Fibroblast of villous mesenchyme (primary cell): ENCODE data around the gene GPR153. TPM values are rescaled to one million over a fixed set of nuclear protein-coding genes. Genes with fewer than 3 reads are reported as not detected.

ENCODE experiments used
- DNase-seq: peaks from one replicate; pipeline ENCODE4 v3.0.0-alpha.2; 2010; ENCODE audit warnings: low read depth
- H3K4me3 ChIP-seq: 2 replicates; pipeline ENCODE4 v1.5.1; 2011; ENCODE audit warnings: low read depth, mild to moderate bottlenecking, low read length
- total RNA-seq: library from RNA; depleted of rRNA; stranded (reverse); fragments of >200 nt; gene quantifications from 2 replicates; pipeline ENCODE4 v1.2.3, GENCODE V29; 2012
- TF ChIP-seq, protein P1 (sequence below): IDR thresholded peaks from 2 replicates; pipeline ENCODE4 v1.5.1; 2012; ENCODE audit warnings: low read depth, mild to moderate bottlenecking, low read length; ENCODE audit not compliant: insufficient read depth

The GPR153 gene
- total RNA-seq, 1 donor: 5.2 TPM

DNA sequence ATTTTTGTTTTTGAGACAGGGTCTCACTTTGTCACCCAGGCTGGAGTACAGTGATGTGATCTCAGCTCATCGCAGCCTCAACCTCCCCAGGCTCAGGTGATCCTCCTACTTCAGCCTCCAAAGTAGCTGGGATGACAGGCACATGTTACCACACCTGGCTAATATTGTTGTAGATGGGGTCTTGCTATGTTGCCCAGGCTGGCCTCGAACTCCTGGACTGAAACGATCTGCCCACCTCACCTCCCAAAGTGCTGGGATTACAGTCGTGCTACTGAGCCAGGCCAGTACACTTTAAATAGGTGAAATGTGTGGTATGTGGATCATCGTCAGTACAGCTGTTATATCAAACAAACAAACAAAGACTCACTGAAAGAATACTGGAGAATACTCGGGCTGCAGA is 35.0 kb upstream of the GPR153 start:
- TF ChIP-seq, protein P1, sequence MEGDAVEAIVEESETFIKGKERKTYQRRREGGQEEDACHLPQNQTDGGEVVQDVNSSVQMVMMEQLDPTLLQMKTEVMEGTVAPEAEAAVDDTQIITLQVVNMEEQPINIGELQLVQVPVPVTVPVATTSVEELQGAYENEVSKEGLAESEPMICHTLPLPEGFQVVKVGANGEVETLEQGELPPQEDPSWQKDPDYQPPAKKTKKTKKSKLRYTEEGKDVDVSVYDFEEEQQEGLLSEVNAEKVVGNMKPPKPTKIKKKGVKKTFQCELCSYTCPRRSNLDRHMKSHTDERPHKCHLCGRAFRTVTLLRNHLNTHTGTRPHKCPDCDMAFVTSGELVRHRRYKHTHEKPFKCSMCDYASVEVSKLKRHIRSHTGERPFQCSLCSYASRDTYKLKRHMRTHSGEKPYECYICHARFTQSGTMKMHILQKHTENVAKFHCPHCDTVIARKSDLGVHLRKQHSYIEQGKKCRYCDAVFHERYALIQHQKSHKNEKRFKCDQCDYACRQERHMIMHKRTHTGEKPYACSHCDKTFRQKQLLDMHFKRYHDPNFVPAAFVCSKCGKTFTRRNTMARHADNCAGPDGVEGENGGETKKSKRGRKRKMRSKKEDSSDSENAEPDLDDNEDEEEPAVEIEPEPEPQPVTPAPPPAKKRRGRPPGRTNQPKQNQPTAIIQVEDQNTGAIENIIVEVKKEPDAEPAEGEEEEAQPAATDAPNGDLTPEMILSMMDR: no peak

DNA sequence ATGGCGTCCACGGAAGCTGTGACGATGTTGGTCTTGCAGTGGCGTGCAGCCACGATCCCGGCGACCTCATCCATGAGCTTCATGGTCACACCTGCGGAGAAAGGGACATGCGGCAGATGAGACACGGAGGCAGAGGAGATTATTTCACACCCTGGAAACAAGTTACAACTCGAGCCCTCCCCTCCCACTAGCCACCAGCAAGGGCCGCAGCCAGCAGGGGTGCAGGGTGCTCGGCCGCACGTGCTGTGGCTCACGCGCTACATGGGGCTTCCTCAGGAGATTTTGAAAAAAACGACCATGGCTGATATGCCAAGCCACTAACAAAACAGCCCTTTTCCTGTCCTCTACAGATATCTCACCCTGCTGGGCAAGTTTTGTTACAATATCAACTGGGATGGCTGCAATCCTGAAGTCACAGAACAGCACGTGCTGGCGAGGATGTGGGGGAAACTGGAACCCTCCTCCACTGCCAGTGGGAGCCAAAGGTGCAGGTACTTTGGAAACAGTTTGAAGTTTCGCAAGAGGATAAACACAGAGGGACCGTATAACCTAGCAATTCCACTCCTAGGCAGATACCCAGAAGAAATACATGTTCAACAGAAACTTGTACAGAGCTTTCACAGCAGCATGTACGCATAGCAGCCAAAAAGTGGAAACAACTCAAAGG is 34.1 kb upstream of the GPR153 start:
- H3K4me3 ChIP-seq: no peak overlapping the region

More for the DNA sequence above, 35.0 kb upstream of the GPR153 start:
- no peak for DNase-seq
- H3K4me3 ChIP-seq: no peak overlapping the region

DNA sequence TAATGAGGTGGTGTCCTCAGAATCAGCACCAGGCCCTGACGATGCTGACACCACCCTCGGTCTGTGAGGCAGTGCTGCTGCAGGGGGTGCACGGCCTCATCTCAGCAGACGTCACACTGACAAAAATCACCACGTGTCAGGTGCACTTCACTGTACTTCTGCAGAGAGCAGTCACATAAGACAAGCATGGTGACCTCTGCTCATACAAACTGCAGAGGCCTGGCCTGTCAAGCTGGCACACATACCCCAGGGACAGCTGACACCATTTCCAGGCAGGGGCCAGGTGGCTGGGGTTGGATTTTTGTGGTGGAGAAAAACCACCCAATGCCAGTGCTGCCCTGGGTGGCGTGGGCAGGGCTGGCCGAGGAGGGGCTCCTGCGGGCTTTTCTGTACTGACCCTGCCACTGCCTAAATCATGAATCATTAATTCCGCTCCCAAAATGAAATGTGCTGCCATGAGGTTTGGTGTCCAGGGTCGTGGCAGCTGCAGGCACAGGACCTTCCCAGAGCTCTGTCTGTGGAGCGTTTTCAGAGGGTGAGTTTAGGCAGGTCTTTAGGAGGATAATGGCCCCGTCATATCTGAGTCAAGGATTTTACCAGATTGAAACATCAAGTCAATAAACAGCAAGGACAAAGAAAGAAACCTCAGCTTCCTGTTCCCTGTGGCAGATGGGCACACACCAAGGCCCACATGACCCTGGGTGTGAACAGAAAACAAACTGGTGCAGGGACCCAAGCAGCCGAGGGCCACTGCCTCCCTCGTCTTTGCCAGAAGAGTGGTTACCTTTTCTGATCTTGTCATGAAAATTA is 33.4 kb upstream of the GPR153 start:
- H3K4me3 ChIP-seq: no peak overlapping the region
- TF ChIP-seq, protein P1: no peak
- DNase-seq: no peak

More for the DNA sequence above, 34.1 kb upstream of the GPR153 start:
- DNase-seq: no peak
- TF ChIP-seq, protein P1: no peak

DNA sequence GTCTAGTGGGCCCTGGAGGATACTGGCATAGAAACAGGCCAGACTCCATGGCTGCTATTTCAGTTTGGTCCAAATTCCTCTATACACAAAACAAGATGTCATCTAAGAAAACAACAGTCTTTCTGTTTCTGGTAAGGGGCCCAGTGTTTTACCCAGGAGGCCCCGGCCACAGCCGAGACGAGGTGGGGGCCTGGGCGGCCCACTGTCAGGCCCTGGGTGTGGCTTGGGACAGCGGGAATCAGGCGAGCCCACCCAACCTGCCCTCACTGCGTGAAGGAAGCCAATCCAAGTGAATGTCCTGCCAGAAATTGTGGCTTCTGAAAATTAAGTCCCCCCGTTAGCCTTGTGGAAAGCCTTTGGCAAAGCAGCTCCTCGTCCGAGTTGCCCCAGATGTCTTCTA is 31.2 kb upstream of the GPR153 start:
- no peak for DNase-seq
- TF ChIP-seq, protein P1: no peak

DNA sequence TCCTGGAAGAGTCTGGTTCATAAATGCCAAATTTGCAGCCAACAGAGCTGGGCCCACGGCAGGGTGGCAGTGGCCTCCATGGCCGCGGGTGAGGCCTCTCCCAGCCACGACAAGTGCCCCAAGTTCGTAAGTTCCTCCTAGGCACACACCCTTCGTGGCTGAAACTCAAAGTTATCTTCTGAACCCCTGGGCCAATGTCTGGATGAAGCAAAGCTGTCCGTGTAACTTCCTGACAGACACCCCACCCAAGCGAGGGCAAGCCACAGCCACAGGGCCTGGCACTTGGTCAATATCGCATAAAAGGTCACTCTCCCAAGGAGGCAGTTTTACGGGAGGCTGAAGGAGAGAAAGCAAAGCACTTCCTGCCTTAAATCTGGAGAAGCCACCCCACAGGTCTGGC is 27.8 kb upstream of the GPR153 start:
- DNase-seq: no peak
- no peak overlapping the region for H3K4me3 ChIP-seq
- TF ChIP-seq, protein P1: no peak

More for the DNA sequence above, 31.2 kb upstream of the GPR153 start:
- H3K4me3 ChIP-seq: no peak overlapping the region

DNA sequence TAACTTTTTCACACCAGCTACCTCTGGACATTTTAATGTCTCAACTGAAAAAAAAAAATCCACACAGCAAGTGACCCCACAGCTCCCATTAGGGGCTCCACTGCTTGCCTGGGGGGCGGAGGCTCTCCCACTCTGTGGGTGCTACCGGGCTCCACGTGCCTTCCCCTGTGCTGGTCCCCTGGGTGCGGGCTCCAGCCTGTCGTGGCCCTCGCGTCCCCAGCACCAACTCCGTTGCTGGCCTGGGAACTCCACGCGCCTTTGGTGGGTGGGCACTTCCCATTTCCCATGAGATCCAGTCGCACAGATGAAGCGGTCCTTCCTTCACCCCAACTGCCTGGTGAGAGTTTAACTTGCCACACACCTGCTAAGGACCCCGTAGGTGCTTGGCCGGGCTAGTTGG is 27.1 kb upstream of the GPR153 start:
- no peak overlapping the region for H3K4me3 ChIP-seq
- no peak for DNase-seq
- TF ChIP-seq, protein P1: no peak
